Measurements from ENCODE around the gene ADCY1.

DNA sequence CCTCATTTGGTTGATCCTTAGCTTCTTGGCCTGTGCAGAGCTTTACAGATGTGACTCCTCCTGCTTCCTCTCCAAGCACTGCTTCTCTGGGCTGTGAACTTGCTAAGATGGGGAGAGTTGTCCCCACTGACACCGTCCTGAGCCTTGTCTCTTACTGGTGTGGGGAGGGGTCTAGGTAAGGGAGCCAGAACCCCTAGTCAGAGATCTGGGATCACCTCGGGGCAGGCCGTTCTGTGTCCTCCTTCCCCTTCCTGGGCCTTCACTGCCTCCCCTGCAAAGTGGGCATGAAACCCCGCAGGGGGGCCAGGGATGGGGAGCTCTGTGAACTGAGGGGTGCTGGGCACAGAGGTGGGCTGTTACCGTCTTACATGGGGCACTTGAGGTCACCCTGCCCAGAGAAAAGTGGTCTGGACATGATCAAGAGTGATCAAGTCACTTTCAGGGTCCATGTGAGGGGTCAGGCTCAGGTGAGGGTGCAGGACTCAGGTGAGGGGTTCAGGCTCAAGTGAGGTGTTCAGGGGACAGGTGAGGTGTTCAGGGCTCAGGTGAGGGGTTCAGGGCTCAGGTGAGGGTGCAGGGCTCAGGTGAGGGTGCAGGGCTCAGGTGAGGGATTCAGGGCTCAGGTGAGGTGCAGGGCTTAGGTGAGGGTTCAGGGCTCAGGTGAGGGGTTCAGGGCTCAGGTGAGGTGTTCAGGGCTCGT lies 86.2 kb downstream of the ADCY1 start:
- TF ChIP-seq, protein P1, sequence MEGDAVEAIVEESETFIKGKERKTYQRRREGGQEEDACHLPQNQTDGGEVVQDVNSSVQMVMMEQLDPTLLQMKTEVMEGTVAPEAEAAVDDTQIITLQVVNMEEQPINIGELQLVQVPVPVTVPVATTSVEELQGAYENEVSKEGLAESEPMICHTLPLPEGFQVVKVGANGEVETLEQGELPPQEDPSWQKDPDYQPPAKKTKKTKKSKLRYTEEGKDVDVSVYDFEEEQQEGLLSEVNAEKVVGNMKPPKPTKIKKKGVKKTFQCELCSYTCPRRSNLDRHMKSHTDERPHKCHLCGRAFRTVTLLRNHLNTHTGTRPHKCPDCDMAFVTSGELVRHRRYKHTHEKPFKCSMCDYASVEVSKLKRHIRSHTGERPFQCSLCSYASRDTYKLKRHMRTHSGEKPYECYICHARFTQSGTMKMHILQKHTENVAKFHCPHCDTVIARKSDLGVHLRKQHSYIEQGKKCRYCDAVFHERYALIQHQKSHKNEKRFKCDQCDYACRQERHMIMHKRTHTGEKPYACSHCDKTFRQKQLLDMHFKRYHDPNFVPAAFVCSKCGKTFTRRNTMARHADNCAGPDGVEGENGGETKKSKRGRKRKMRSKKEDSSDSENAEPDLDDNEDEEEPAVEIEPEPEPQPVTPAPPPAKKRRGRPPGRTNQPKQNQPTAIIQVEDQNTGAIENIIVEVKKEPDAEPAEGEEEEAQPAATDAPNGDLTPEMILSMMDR (conservative IDR thresholded peaks at IDR 0.05; ENCODE audit: low read length) = no peak
- no peak for TF ChIP-seq EZH2phosphoT487 (IDR thresholded peaks at IDR 0.05; ENCODE audit: borderline replicate concordance)

All from Loucy (cell line).